ENCODE results near the gene DTNA. TPM values are rescaled to one million over a fixed set of nuclear protein-coding genes. Genes with fewer than 3 reads are reported as not detected.

DTNA gene
- total RNA-seq, 4 donors from 2014 or later, result 26.1 to 58.3 (median 40.3) TPM

- no peak overlapping the region for H3K27ac ChIP-seq
- no peaks in the 10 kb centered on the region for H3K9me3 ChIP-seq
- no peak for DNase-seq (ENCODE audit: low spot score in 2 of 2)
- no peak overlapping the region for H3K4me3 ChIP-seq
- no peaks in the 10 kb centered on the region for H3K36me3 ChIP-seq
- no peaks in the 10 kb centered on the region for H3K4me1 ChIP-seq
- no peaks in the 10 kb centered on the region for H3K27me3 ChIP-seq
- TF ChIP-seq EP300 (IDR thresholded peaks at IDR 0.05) (no peak), CTCF (IDR thresholded peaks at IDR 0.05) (no peak)
These were observed 48.4 kb downstream of the DTNA start for GRCh38 chr18:34758378-34758948.

GRCh38 chr18:34760444-34760843, 50.3 kb downstream of the DTNA start:
- TF ChIP-seq CTCF (IDR thresholded peaks at IDR 0.05), result no peak
- no peak for TF ChIP-seq POLR2A (IDR thresholded peaks at IDR 0.05)
- TF ChIP-seq EP300 (IDR thresholded peaks at IDR 0.05), result no peak
- no peaks in the 10 kb centered on the region for H3K36me3 ChIP-seq
- WGBS, 2 donors, result 70 to 81% methylated on average over 4 of the region's 4 CpGs

GRCh38 chr18:34764451-34764850, 54.4 kb downstream of the DTNA start:
- 63 to 75% methylated on average over 4 of the region's 4 CpGs for whole genome bisulfite sequencing, 2 donors
- H3K27me3 ChIP-seq, result no peaks in the 10 kb centered on the region
- DNase-seq (ENCODE audit: low spot score in 2 of 2), result no peak
- no peak overlapping the region for H3K27ac ChIP-seq
- no peaks in the 10 kb centered on the region for H3K4me1 ChIP-seq
- TF ChIP-seq POLR2A (IDR thresholded peaks at IDR 0.05) (no peak), CTCF (IDR thresholded peaks at IDR 0.05) (no peak), EP300 (IDR thresholded peaks at IDR 0.05) (no peak)
- H3K36me3 ChIP-seq, result no peaks in the 10 kb centered on the region
- H3K4me3 ChIP-seq, result no peak overlapping the region
- H3K9me3 ChIP-seq, result no peaks in the 10 kb centered on the region

More at GRCh38 chr18:34760444-34760843, 50.3 kb downstream of the DTNA start:
- Histone ChIP-seq H3K27me3 (no peaks in the 10 kb centered on the region), H3K4me3 (no peak overlapping the region), H3K4me1 (no peaks in the 10 kb centered on the region), H3K27ac (no peak overlapping the region), H3K9me3 (no peaks in the 10 kb centered on the region)
- DNase-seq (ENCODE audit: low spot score in 2 of 2), result no peak

- Histone ChIP-seq H3K27me3 (no peaks in the 10 kb centered on the region), H3K4me1 (peaks cover 0 to under 1% (median 0%) of the 10 kb centered on the region in 4 donors), H3K27ac (no peak overlapping the region), H3K9me3 (no peaks in the 10 kb centered on the region), H3K36me3 (no peaks in the 10 kb centered on the region), H3K4me3 (no peak overlapping the region)
- no peak for DNase-seq (ENCODE audit: low spot score in 2 of 2)
- no peak for TF ChIP-seq CTCF (IDR thresholded peaks at IDR 0.05)
- TF ChIP-seq POLR2A (IDR thresholded peaks at IDR 0.05), result no peak
- TF ChIP-seq EP300 (IDR thresholded peaks at IDR 0.05), result no peak
- WGBS, 2 donors, result 83 to 91% methylated on average over 1 of the region's 1 CpG
These were observed 57.5 kb downstream of the DTNA start for GRCh38 chr18:34767601-34768027.

GRCh38 chr18:34771958-34772357, 61.9 kb downstream of the DTNA start:
- H3K4me1 ChIP-seq, result peaks cover 0 to 16% (median 11%) of the 10 kb centered on the region in 4 donors
- no peak overlapping the region for H3K4me3 ChIP-seq
- TF ChIP-seq EP300 (IDR thresholded peaks at IDR 0.05) (no peak), CTCF (IDR thresholded peaks at IDR 0.05) (no peak), POLR2A (IDR thresholded peaks at IDR 0.05) (no peak)
- H3K36me3 ChIP-seq, result no peaks in the 10 kb centered on the region
- no peaks in the 10 kb centered on the region for H3K9me3 ChIP-seq
- 90 to 92% methylated on average over 1 of the region's 1 CpG for WGBS, 2 donors
- no peaks in the 10 kb centered on the region for H3K27me3 ChIP-seq
- H3K27ac ChIP-seq, result no peak overlapping the region
- DNase-seq (ENCODE audit: low spot score in 2 of 2), result no peak
